Kidney epithelial cell (primary cell): ENCODE measurements around the gene IL22RA1. TPM values are rescaled to one million over a fixed set of nuclear protein-coding genes. Genes with fewer than 3 reads are reported as not detected.

Experiments used
- DNase-seq: peaks from one replicate; pipeline ENCODE4 v3.0.0-alpha.2; 2010; ENCODE audit warnings: low read depth
- H3K27me3 ChIP-seq: 2 replicates; pipeline ENCODE4 v1.6.0; 2011; ENCODE audit warnings: low read length; ENCODE audit not compliant: control insufficient read depth, insufficient read depth
- H3K36me3 ChIP-seq: 2 replicates; pipeline ENCODE4 v1.5.1; 2011; ENCODE audit warnings: low read length; ENCODE audit not compliant: control insufficient read depth, insufficient read depth
- H3K4me3 ChIP-seq: 2 replicates; pipeline ENCODE4 v1.5.1; 2011; ENCODE audit warnings: low read depth, mild to moderate bottlenecking, control low read depth, low read length
- total RNA-seq: library from RNA; depleted of rRNA; stranded (reverse); fragments of >200 nt; gene quantifications from 2 replicates; pipeline ENCODE4 v1.2.3, GENCODE V29; 2015
- TF ChIP-seq, protein P1 (sequence below): IDR thresholded peaks from 2 replicates; pipeline ENCODE4 v1.5.1; 2011; ENCODE audit warnings: mild to moderate bottlenecking, moderate library complexity, low read length, control low read depth, inconsistent platforms; ENCODE audit not compliant: insufficient read depth, poor library complexity, severe bottlenecking

The IL22RA1 gene
- total RNA-seq, 1 donor from 2014 or later: 0.21 TPM

DNA sequence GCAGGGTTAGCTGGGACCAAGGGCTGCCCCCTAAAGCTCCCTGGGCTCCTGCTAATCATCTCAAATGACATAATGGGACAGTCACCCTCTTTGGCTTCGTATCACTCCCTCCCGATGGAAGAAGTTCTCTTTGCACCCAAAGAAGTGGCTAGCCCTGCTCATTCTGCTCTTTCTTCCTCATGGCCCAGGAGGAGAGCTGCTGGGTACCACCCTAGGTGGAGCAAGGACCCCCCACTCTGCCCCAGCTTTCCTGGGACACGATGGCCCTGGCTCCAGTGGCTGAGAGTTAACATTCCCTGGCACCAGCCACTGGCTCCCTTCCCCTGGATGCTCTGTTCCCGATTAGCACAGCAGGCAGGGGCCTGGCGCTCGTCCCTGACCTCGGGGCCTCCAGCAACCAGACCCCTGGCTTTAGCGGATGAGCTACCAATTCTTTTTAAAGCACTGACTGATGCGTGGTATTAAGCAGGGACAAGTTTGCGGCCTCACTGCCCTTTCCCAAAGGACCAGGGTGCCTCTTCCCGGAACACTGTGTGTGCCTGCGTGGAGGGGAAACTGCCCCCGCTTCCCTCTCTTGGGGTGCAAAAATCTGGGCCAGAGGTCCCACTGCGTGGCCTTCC is 32.2 kb downstream of the IL22RA1 start:
- H3K4me3 ChIP-seq: no peak overlapping the region
- H3K36me3 ChIP-seq: no peaks in the 10 kb centered on the region
- TF ChIP-seq, protein P1, sequence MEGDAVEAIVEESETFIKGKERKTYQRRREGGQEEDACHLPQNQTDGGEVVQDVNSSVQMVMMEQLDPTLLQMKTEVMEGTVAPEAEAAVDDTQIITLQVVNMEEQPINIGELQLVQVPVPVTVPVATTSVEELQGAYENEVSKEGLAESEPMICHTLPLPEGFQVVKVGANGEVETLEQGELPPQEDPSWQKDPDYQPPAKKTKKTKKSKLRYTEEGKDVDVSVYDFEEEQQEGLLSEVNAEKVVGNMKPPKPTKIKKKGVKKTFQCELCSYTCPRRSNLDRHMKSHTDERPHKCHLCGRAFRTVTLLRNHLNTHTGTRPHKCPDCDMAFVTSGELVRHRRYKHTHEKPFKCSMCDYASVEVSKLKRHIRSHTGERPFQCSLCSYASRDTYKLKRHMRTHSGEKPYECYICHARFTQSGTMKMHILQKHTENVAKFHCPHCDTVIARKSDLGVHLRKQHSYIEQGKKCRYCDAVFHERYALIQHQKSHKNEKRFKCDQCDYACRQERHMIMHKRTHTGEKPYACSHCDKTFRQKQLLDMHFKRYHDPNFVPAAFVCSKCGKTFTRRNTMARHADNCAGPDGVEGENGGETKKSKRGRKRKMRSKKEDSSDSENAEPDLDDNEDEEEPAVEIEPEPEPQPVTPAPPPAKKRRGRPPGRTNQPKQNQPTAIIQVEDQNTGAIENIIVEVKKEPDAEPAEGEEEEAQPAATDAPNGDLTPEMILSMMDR: no peak
- H3K27me3 ChIP-seq: peaks cover 8% of the 10 kb centered on the region
- DNase-seq: no peak

DNA sequence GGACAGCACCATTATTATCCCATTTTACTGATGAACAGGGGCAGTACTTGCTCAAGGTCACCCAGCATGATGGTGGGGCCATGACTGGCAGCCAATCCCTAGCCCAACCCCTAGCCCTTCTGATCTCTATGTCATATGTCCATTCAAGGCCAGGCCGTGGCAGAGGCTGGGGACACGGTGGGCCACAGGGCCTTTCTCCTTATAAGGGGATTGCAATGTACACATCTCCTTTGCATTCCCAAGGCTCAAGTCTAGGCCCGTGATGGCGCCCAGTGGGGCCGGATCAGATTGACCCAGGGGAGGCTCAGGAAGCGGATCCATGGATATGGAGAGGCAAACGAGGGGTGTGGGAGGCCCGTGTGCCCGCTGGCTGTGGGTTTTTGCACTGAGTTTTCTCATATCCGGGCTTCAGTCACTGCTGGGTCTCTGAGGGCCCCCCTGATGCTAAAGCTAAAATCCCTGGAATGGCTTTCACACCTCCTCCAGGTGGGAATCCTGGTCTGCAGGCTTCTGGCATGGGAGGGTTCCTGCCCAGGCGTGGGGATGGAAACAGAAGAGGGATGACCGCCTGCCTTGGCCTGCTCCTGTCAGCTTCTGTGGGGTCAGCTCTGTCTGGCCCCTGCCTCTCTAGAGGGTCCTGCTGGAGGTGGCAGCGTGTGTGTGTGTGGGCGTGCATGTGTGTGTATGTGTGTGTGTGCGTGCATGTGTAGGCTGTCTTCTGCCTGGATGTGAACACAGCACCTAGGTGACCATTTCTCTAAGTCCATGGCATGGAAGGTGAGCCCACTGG is 33.1 kb downstream of the IL22RA1 start:
- Histone ChIP-seq H3K27me3 (peaks cover 8% of the 10 kb centered on the region), H3K4me3 (no peak overlapping the region), H3K36me3 (no peaks in the 10 kb centered on the region)
- no peak for DNase-seq
- TF ChIP-seq, protein P1: no peak

DNA sequence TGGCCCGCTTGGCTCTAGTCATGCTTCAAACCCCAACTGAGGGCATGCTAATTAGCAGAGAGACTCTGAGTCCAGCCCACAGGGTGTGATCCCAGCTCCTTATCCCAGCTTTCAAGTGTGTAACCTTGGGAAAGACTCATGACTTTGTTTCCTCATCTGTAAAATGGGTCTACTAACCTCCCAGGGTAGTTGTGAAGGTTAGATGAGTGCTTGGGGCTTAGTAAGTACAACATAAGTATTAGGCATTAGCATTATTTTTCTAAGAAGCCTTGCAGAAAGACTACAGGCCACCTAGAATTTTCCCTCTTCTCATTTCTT is 33.8 kb downstream of the IL22RA1 start:
- H3K36me3 ChIP-seq: no peaks in the 10 kb centered on the region
- DNase-seq: no peak
- peaks cover 8% of the 10 kb centered on the region for H3K27me3 ChIP-seq
- TF ChIP-seq, protein P1: no peak
- H3K4me3 ChIP-seq: no peak overlapping the region

DNA sequence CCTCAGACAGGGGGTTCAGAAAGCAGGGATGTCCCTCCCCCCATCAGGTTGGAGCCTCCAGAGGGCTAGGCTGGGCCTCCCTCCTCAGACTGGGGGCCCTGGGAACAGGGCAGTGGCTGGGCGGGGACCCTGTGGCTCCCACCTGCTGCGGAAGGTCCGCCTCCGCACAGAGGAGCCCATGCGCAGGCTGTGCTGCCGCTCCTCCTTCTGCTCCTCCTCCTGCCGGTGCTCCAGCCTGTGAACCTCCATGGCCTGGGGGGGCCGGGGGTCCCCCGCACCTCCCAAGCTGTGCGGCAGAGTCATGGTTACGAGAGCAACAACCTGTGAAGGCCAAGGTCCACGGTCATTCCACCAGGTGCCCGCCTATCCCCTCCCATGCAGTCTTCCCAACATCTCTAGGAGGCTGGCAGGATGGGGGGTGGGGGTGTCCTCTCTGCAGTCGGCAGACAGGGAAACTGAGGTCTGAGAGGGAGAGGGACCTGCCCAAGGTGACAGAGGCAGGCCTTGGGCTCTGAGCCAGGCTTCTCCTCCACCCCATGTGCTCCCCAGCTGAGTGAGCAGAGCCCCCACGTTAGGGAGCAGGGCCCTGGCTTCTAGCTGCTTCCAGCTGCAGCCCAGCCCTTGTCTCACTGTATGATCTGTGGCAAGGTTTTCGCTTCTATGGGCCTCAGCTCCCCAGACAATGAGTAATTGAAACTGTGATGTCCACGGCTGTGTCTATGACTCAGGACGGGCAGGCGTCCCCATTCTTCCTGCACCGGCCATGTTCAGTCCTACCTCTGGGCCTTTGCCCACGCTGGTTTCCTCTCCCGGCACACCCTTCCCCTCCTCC is 34.4 kb downstream of the IL22RA1 start:
- TF ChIP-seq, protein P1: no peak
- Histone ChIP-seq H3K36me3 (no peaks in the 10 kb centered on the region), H3K27me3 (peaks cover 4% of the 10 kb centered on the region), H3K4me3 (no peak overlapping the region)
- peak; percentile 80 for DNase-seq

DNA sequence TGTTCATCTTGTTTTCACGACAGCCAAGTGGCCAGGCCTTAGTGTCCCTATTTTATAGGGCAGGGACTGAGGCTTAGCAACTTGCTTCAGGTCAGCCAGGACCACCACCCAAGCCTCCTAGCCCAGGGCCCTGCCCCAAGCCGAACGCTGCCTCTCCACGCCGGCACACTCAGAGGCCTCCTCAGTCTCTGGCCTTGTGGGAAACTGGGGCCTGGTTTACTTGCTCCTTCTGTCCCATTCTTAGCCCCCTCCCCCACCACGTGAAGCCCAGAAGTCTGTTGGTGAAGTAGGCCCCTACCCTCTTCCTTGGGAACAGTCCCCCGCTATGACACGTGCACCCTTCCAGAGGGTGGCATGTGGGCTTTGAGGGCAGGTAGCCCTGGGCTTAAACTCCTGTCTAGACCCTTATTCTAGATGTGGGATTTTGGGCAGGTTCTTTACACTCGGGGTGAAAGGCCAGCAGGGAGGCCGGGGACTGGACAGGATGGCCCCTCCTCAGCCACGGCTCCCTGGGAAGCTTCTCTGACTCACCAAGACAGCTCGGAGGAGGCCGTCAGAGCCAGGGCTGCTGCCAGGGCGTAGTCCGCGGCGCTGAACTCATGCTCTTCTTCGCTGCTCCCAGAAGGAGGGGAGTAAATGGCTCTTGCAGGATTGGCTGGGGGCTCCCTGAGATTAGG is 35.3 kb downstream of the IL22RA1 start:
- no peak overlapping the region for H3K4me3 ChIP-seq
- H3K36me3 ChIP-seq: no peaks in the 10 kb centered on the region
- peak; percentile 34 for DNase-seq
- TF ChIP-seq, protein P1: no peak
- H3K27me3 ChIP-seq: peaks cover 3% of the 10 kb centered on the region
